ENCODE data around the gene SARNP. TPM values are rescaled to one million over a fixed set of nuclear protein-coding genes. Genes with fewer than 3 reads are reported as not detected.

The SARNP gene
- total and polyA plus RNA-seq, 9 of the 15 experiments (the other 6 are each of a cell fraction or from before 2014, with no cell fraction given) = 70.1 to 400 (median 198) TPM

DNA sequence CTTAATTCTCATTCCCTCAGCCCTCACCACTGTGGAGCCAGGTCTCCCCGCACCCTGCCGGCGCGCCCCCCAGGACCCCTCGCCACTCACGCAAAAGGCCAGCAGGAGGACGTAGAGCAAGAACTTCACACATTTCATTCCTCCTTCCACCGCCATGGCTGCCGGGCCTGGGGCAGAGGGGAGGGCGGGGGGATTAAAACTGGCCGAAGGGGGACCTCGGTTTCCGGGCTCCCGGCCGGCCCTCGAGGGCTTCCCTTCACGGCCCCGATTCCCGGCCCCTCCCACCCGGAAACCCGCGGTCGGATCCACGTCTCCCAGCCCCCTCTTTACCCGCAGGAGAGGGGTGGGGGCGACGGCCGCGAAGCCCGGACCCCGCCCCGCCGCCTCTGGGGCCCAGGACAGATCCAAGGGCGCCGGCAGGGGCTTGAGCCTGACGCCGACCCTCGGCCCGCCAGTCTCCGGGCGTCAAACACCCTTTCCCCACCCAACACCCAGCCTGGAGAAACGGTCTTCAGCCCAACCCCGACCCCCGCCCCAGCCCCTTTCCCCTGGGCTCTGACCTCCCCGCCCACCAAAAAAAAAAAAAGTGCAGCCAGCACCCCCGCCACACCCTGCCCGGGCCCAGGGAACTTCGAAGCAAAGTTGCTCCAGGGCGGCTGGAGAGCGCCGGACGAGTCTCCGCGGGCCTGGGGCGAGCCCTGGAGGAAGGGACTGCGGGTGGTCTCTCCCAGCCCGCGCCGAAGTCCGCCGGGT lies 89.2 kb downstream of the SARNP start (continued):
- TF ChIP-seq, protein P1, sequence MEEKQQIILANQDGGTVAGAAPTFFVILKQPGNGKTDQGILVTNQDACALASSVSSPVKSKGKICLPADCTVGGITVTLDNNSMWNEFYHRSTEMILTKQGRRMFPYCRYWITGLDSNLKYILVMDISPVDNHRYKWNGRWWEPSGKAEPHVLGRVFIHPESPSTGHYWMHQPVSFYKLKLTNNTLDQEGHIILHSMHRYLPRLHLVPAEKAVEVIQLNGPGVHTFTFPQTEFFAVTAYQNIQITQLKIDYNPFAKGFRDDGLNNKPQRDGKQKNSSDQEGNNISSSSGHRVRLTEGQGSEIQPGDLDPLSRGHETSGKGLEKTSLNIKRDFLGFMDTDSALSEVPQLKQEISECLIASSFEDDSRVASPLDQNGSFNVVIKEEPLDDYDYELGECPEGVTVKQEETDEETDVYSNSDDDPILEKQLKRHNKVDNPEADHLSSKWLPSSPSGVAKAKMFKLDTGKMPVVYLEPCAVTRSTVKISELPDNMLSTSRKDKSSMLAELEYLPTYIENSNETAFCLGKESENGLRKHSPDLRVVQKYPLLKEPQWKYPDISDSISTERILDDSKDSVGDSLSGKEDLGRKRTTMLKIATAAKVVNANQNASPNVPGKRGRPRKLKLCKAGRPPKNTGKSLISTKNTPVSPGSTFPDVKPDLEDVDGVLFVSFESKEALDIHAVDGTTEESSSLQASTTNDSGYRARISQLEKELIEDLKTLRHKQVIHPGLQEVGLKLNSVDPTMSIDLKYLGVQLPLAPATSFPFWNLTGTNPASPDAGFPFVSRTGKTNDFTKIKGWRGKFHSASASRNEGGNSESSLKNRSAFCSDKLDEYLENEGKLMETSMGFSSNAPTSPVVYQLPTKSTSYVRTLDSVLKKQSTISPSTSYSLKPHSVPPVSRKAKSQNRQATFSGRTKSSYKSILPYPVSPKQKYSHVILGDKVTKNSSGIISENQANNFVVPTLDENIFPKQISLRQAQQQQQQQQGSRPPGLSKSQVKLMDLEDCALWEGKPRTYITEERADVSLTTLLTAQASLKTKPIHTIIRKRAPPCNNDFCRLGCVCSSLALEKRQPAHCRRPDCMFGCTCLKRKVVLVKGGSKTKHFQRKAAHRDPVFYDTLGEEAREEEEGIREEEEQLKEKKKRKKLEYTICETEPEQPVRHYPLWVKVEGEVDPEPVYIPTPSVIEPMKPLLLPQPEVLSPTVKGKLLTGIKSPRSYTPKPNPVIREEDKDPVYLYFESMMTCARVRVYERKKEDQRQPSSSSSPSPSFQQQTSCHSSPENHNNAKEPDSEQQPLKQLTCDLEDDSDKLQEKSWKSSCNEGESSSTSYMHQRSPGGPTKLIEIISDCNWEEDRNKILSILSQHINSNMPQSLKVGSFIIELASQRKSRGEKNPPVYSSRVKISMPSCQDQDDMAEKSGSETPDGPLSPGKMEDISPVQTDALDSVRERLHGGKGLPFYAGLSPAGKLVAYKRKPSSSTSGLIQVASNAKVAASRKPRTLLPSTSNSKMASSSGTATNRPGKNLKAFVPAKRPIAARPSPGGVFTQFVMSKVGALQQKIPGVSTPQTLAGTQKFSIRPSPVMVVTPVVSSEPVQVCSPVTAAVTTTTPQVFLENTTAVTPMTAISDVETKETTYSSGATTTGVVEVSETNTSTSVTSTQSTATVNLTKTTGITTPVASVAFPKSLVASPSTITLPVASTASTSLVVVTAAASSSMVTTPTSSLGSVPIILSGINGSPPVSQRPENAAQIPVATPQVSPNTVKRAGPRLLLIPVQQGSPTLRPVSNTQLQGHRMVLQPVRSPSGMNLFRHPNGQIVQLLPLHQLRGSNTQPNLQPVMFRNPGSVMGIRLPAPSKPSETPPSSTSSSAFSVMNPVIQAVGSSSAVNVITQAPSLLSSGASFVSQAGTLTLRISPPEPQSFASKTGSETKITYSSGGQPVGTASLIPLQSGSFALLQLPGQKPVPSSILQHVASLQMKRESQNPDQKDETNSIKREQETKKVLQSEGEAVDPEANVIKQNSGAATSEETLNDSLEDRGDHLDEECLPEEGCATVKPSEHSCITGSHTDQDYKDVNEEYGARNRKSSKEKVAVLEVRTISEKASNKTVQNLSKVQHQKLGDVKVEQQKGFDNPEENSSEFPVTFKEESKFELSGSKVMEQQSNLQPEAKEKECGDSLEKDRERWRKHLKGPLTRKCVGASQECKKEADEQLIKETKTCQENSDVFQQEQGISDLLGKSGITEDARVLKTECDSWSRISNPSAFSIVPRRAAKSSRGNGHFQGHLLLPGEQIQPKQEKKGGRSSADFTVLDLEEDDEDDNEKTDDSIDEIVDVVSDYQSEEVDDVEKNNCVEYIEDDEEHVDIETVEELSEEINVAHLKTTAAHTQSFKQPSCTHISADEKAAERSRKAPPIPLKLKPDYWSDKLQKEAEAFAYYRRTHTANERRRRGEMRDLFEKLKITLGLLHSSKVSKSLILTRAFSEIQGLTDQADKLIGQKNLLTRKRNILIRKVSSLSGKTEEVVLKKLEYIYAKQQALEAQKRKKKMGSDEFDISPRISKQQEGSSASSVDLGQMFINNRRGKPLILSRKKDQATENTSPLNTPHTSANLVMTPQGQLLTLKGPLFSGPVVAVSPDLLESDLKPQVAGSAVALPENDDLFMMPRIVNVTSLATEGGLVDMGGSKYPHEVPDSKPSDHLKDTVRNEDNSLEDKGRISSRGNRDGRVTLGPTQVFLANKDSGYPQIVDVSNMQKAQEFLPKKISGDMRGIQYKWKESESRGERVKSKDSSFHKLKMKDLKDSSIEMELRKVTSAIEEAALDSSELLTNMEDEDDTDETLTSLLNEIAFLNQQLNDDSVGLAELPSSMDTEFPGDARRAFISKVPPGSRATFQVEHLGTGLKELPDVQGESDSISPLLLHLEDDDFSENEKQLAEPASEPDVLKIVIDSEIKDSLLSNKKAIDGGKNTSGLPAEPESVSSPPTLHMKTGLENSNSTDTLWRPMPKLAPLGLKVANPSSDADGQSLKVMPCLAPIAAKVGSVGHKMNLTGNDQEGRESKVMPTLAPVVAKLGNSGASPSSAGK (IDR thresholded peaks at IDR 0.05) = no peak
- peak; percentile 40 for TF ChIP-seq ELF1 (tag; IDR thresholded peaks at IDR 0.05)
- peak; percentile 18 for TF ChIP-seq SMAD1 (IDR thresholded peaks at IDR 0.05; ENCODE audit: low read depth, low read length, partially characterized antibody)
- peak in 1 of 2 experiments; percentile 10; a peak in 1 of 4 replicates for TF ChIP-seq SRF (CRISPR knock-in tag; IDR thresholded peaks at IDR 0.05)
- TF ChIP-seq ZBTB7A (IDR thresholded peaks at IDR 0.05; ENCODE audit: borderline replicate concordance, control insufficient read depth, low read depth, low read length) = peak; percentile 74; the same call in 1 of the 2 replicates
- TF ChIP-seq RBFOX2 (IDR thresholded peaks at IDR 0.05; ENCODE audit: low read depth, low read length) = peak; percentile 56
- TF ChIP-seq BRD4 (IDR thresholded peaks at IDR 0.05) = 0 out of 2 replicates have a peak, but pooled peaks have one; percentile 24
- TF ChIP-seq POLR2AphosphoS5 (IDR thresholded peaks at IDR 0.05; ENCODE audit: control insufficient read depth, insufficient read depth, low read depth, low read length) = no peak
- no peak for TF ChIP-seq LCOR (CRISPR knock-in tag; IDR thresholded peaks at IDR 0.05)
- TF ChIP-seq, protein P2, sequence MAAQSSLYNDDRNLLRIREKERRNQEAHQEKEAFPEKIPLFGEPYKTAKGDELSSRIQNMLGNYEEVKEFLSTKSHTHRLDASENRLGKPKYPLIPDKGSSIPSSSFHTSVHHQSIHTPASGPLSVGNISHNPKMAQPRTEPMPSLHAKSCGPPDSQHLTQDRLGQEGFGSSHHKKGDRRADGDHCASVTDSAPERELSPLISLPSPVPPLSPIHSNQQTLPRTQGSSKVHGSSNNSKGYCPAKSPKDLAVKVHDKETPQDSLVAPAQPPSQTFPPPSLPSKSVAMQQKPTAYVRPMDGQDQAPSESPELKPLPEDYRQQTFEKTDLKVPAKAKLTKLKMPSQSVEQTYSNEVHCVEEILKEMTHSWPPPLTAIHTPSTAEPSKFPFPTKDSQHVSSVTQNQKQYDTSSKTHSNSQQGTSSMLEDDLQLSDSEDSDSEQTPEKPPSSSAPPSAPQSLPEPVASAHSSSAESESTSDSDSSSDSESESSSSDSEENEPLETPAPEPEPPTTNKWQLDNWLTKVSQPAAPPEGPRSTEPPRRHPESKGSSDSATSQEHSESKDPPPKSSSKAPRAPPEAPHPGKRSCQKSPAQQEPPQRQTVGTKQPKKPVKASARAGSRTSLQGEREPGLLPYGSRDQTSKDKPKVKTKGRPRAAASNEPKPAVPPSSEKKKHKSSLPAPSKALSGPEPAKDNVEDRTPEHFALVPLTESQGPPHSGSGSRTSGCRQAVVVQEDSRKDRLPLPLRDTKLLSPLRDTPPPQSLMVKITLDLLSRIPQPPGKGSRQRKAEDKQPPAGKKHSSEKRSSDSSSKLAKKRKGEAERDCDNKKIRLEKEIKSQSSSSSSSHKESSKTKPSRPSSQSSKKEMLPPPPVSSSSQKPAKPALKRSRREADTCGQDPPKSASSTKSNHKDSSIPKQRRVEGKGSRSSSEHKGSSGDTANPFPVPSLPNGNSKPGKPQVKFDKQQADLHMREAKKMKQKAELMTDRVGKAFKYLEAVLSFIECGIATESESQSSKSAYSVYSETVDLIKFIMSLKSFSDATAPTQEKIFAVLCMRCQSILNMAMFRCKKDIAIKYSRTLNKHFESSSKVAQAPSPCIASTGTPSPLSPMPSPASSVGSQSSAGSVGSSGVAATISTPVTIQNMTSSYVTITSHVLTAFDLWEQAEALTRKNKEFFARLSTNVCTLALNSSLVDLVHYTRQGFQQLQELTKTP (IDR thresholded peaks at IDR 0.05; ENCODE audit: low read depth in 1 of 2, partially characterized antibody in 2 of 2) = no peak
- TF ChIP-seq ZKSCAN8 (CRISPR knock-in tag; IDR thresholded peaks at IDR 0.05) = no peak

Data from K562 (cell line).